ENCODE measurements around the gene ABHD17A.
"Not testable (repeated sequence)": the region's sequence is repeated elsewhere in the genome, so short reads cannot be mapped to it uniquely, and the experiment has no call there.

ABHD17A gene

GRCh38 chr19:1880611-1881392 is 4.5 kb downstream of the ABHD17A start:
- no peak for DNase-seq (ENCODE audit: low read depth)

GRCh38 chr19:1879982-1880381 is 5.3 kb downstream of the ABHD17A start:
- not testable (repeated sequence) for DNase-seq (ENCODE audit: low read depth)

GRCh38 chr19:1878583-1878982 is 6.7 kb downstream of the ABHD17A start:
- DNase-seq (ENCODE audit: low read depth) = not testable (repeated sequence)

- DNase-seq (ENCODE audit: low read depth) = not testable (repeated sequence)
These were observed 8.0 kb downstream of the ABHD17A start for GRCh38 chr19:1877280-1877660.

- not testable (repeated sequence) for DNase-seq (ENCODE audit: low read depth)
These were observed 8.6 kb downstream of the ABHD17A start for GRCh38 chr19:1876496-1877279.

- no peak for DNase-seq (ENCODE audit: low read depth)
These were observed 9.4 kb downstream of the ABHD17A start for GRCh38 chr19:1875646-1876495.

GRCh38 chr19:1875265-1875645 is 10.0 kb downstream of the ABHD17A start:
- not testable (repeated sequence) for DNase-seq (ENCODE audit: low read depth)

GRCh38 chr19:1874554-1875185 is 10.6 kb downstream of the ABHD17A start:
- no peak for DNase-seq (ENCODE audit: low read depth)

GRCh38 chr19:1873524-1874473 is 11.5 kb downstream of the ABHD17A start:
- DNase-seq (ENCODE audit: low read depth) = no peak

GRCh38 chr19:1872807-1873523 is 12.3 kb downstream of the ABHD17A start:
- DNase-seq (ENCODE audit: low read depth) = no peak

- DNase-seq (ENCODE audit: low read depth) = no peak
These were observed 13.7 kb downstream of the ABHD17A start for GRCh38 chr19:1871630-1872029.

GRCh38 chr19:1871140-1871597 is 14.1 kb downstream of the ABHD17A start:
- DNase-seq (ENCODE audit: low read depth) = no peak

- DNase-seq (ENCODE audit: low read depth) = no peak
These were observed 16.3 kb downstream of the ABHD17A start for GRCh38 chr19:1868971-1869370.

GRCh38 chr19:1867349-1867724 is 18.0 kb downstream of the ABHD17A start:
- no peak for DNase-seq (ENCODE audit: low read depth)

GRCh38 chr19:1866693-1867348 is 18.5 kb downstream of the ABHD17A start:
- no peak for DNase-seq (ENCODE audit: low read depth)

GRCh38 chr19:1865172-1866010 is 19.9 kb downstream of the ABHD17A start:
- no peak for DNase-seq (ENCODE audit: low read depth)

GRCh38 chr19:1864480-1865171 is 20.7 kb downstream of the ABHD17A start:
- no peak for DNase-seq (ENCODE audit: low read depth)

Measured in HS-5 (cell line).